ENCODE data around the gene NPR2.

DNA sequence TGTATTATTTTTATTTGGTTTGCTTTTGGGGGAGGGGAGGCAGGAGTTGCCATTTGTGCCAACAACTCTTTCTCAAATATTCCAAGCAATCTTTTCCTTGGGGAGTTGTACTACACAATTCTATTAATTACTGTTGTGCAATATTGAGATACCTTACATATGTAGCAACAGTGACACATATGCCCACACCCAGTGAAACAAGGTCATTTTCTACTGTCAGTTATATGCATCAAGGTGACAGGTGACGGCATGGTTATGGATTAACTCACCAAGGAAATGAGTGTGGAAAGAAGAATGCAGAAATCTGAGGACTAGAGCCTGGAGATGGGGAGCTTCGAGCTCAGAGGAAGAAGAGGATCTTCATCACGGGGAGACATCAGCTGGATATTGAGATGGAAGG, 19.4 kb upstream of the NPR2 start:
- TF ChIP-seq, protein P1, sequence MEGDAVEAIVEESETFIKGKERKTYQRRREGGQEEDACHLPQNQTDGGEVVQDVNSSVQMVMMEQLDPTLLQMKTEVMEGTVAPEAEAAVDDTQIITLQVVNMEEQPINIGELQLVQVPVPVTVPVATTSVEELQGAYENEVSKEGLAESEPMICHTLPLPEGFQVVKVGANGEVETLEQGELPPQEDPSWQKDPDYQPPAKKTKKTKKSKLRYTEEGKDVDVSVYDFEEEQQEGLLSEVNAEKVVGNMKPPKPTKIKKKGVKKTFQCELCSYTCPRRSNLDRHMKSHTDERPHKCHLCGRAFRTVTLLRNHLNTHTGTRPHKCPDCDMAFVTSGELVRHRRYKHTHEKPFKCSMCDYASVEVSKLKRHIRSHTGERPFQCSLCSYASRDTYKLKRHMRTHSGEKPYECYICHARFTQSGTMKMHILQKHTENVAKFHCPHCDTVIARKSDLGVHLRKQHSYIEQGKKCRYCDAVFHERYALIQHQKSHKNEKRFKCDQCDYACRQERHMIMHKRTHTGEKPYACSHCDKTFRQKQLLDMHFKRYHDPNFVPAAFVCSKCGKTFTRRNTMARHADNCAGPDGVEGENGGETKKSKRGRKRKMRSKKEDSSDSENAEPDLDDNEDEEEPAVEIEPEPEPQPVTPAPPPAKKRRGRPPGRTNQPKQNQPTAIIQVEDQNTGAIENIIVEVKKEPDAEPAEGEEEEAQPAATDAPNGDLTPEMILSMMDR (IDR thresholded peaks at IDR 0.05), result no peak
- TF ChIP-seq POLR2A (IDR thresholded peaks at IDR 0.05), result no peak
